ENCODE results near the gene ASCL1. TPM values are rescaled to one million over a fixed set of nuclear protein-coding genes. Genes with fewer than 3 reads are reported as not detected.

ASCL1 gene
- total and polyA plus RNA-seq, 2 of the 13 experiments (the other 11 are each of a cell fraction or from before 2014, with no cell fraction given): not detected

- no peak for TF ChIP-seq ZBTB40 (IDR thresholded peaks at IDR 0.05)
- no peak for TF ChIP-seq ZBTB40 (CRISPR knock-in tag; IDR thresholded peaks at IDR 0.05)
- TF ChIP-seq, protein P1, sequence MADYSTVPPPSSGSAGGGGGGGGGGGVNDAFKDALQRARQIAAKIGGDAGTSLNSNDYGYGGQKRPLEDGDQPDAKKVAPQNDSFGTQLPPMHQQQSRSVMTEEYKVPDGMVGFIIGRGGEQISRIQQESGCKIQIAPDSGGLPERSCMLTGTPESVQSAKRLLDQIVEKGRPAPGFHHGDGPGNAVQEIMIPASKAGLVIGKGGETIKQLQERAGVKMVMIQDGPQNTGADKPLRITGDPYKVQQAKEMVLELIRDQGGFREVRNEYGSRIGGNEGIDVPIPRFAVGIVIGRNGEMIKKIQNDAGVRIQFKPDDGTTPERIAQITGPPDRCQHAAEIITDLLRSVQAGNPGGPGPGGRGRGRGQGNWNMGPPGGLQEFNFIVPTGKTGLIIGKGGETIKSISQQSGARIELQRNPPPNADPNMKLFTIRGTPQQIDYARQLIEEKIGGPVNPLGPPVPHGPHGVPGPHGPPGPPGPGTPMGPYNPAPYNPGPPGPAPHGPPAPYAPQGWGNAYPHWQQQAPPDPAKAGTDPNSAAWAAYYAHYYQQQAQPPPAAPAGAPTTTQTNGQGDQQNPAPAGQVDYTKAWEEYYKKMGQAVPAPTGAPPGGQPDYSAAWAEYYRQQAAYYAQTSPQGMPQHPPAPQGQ (CRISPR knock-in tag; IDR thresholded peaks at IDR 0.05; ENCODE audit: borderline replicate concordance): no peak
- no peak for TF ChIP-seq TOPORS (CRISPR knock-in tag; IDR thresholded peaks at IDR 0.05)
- TF ChIP-seq IRF9 (CRISPR knock-in tag; IDR thresholded peaks at IDR 0.05; ENCODE audit: borderline replicate concordance): peak; percentile 85; the same call in 1 of the 2 replicates
- TF ChIP-seq, protein P2, sequence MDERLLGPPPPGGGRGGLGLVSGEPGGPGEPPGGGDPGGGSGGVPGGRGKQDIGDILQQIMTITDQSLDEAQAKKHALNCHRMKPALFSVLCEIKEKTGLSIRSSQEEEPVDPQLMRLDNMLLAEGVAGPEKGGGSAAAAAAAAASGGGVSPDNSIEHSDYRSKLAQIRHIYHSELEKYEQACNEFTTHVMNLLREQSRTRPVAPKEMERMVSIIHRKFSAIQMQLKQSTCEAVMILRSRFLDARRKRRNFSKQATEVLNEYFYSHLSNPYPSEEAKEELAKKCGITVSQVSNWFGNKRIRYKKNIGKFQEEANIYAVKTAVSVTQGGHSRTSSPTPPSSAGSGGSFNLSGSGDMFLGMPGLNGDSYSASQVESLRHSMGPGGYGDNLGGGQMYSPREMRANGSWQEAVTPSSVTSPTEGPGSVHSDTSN (CRISPR knock-in tag; IDR thresholded peaks at IDR 0.05): no peak
- TF ChIP-seq, protein P3, sequence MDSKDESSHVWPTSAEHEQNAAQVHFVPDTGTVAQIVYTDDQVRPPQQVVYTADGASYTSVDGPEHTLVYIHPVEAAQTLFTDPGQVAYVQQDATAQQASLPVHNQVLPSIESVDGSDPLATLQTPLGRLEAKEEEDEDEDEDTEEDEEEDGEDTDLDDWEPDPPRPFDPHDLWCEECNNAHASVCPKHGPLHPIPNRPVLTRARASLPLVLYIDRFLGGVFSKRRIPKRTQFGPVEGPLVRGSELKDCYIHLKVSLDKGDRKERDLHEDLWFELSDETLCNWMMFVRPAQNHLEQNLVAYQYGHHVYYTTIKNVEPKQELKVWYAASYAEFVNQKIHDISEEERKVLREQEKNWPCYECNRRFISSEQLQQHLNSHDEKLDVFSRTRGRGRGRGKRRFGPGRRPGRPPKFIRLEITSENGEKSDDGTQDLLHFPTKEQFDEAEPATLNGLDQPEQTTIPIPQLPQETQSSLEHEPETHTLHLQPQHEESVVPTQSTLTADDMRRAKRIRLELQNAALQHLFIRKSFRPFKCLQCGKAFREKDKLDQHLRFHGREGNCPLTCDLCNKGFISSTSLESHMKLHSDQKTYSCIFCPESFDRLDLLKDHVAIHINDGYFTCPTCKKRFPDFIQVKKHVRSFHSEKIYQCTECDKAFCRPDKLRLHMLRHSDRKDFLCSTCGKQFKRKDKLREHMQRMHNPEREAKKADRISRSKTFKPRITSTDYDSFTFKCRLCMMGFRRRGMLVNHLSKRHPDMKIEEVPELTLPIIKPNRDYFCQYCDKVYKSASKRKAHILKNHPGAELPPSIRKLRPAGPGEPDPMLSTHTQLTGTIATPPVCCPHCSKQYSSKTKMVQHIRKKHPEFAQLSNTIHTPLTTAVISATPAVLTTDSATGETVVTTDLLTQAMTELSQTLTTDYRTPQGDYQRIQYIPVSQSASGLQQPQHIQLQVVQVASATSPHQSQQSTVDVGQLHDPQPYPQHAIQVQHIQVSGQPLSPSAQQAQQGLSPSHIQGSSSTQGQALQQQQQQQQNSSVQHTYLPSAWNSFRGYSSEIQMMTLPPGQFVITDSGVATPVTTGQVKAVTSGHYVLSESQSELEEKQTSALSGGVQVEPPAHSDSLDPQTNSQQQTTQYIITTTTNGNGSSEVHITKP (CRISPR knock-in tag; IDR thresholded peaks at IDR 0.05; ENCODE audit: low read depth): no peak
- TF ChIP-seq, protein P4, sequence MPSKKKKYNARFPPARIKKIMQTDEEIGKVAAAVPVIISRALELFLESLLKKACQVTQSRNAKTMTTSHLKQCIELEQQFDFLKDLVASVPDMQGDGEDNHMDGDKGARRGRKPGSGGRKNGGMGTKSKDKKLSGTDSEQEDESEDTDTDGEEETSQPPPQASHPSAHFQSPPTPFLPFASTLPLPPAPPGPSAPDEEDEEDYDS (CRISPR knock-in tag; IDR thresholded peaks at IDR 0.05): no peak
Observed at GRCh38 chr12:102950107-102950949, 7.1 kb upstream of the ASCL1 start (continued).

Data from HepG2 (cell line).